Measurements from ENCODE around the gene TEAD4. TPM values are rescaled to one million over a fixed set of nuclear protein-coding genes. Genes with fewer than 3 reads are reported as not detected.
A peak's percentile ranks its signal among the peaks of the same experiment; 100 is the strongest.

TEAD4 gene
- total RNA-seq = 10 to 100 TPM; 22.6 to 43.8 (median 31.0) TPM
- polyA plus RNA-seq = 10 to 100 TPM; 17.4 to 30.3 TPM

- FAIRE-seq = no peak
- peak; percentile 80 to 89 (median 84) for DNase-seq
- Histone ChIP-seq H3K27me3 (no peaks in the 10 kb centered on the region), H3K27ac (peak within 1 kb of the TSS; percentile 69 to 87 (median 82)), H3K36me3 (no peaks in the 10 kb centered on the region), H3K9me3 (no peaks in the 10 kb centered on the region), H3K4me3 (peak within 1 kb of the TSS; percentile 39 to 70 (median 60)), H3K4me1 (peaks cover 0 to 25% (median 7%) of the 10 kb centered on the region in 3 donors)
- 0% methylated on average over 8 to 49 of the region's 50 CpGs for WGBS, 2 donors
- TF ChIP-seq, protein P1, sequence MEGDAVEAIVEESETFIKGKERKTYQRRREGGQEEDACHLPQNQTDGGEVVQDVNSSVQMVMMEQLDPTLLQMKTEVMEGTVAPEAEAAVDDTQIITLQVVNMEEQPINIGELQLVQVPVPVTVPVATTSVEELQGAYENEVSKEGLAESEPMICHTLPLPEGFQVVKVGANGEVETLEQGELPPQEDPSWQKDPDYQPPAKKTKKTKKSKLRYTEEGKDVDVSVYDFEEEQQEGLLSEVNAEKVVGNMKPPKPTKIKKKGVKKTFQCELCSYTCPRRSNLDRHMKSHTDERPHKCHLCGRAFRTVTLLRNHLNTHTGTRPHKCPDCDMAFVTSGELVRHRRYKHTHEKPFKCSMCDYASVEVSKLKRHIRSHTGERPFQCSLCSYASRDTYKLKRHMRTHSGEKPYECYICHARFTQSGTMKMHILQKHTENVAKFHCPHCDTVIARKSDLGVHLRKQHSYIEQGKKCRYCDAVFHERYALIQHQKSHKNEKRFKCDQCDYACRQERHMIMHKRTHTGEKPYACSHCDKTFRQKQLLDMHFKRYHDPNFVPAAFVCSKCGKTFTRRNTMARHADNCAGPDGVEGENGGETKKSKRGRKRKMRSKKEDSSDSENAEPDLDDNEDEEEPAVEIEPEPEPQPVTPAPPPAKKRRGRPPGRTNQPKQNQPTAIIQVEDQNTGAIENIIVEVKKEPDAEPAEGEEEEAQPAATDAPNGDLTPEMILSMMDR (IDR thresholded peaks at IDR 0.05) = no peak
- peak; percentile 65 to 75 (median 70) for ATAC-seq
- intact Hi-C loops (cut with DNase I) = no loop called here
Measured at GRCh38 chr12:2959192-2959504, at the start of gene TEAD4. TSS of gene TEAD4 (plus strand) at chr12:2959397.

DNA sequence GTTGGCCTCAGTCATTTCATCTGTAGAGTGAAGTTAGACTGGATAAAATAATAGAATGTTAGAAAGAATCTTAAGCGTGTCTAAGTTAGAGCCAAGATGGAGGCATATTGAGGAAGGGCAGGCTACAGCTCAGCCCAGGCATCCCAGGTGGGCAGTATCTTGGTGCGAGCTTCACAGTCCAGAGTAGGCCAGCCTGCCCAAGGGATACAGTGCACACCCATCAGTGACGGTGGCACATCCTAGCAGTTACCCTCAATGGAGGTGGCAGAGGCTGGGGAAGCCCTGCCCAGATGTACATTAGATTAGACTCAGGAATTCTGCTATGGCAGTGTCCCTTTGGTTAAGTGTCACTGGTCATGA lies 47.0 kb upstream of the TEAD4 start:
- Histone ChIP-seq H3K4me3 (no peak overlapping the region), H3K4me1 (peaks cover 0 to 4% (median 0%) of the 10 kb centered on the region in 3 donors), H3K27ac (no peak overlapping the region), H3K9me3 (no peaks in the 10 kb centered on the region), H3K36me3 (peaks cover 0 to 6% (median 3%) of the 10 kb centered on the region in 3 donors), H3K27me3 (no peaks in the 10 kb centered on the region)
- ATAC-seq (no peak), FAIRE-seq (no peak), DNase-seq (no peak)
- intact Hi-C loops (cut with DNase I) = no loop called here
- 95 to 99% methylated on average over 3 of the region's 3 CpGs for WGBS, 2 donors
- TF ChIP-seq, protein P1 (IDR thresholded peaks at IDR 0.05) = no peak

GRCh38 chr12:2919249-2919648 lies 39.9 kb upstream of the TEAD4 start:
- Histone ChIP-seq H3K4me3 (no peak overlapping the region), H3K27me3 (no peaks in the 10 kb centered on the region), H3K4me1 (no peaks in the 10 kb centered on the region), H3K27ac (no peak overlapping the region), H3K9me3 (no peaks in the 10 kb centered on the region), H3K36me3 (peaks cover 3 to 17% (median 4%) of the 10 kb centered on the region in 3 donors)
- no peak for ATAC-seq
- TF ChIP-seq, protein P1 (IDR thresholded peaks at IDR 0.05) = no peak
- intact Hi-C loops (cut with DNase I) = no loop called here
- FAIRE-seq = no peak
- WGBS, 2 donors = 90 to 95% methylated on average over 2 of the region's 2 CpGs
- no peak for DNase-seq

DNA sequence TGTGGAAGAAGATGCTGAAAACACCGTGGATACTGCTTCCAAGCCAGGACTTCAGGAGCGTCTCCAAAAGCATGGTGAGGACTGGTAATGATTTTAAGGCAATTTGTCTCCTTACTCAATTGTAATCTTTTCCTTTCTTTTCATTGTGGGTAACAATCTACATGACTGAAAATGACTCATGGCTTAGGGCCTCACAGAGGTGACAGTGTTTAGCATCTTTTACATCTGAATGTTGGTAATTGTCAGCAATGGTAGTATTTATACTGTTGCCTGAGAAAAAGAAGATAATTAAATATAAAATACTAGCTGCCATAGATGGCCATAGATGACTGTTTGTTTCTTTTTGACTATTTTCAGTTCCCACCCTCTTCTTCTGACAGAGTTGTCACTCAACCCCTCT lies 36.9 kb upstream of the TEAD4 start:
- ATAC-seq (no peak), FAIRE-seq (no peak), DNase-seq (no peak)
- H3K36me3 ChIP-seq = peaks cover 3 to 21% (median 7%) of the 10 kb centered on the region in 3 donors
- intact Hi-C loops (cut with DNase I) = no loop called here
- no peaks in the 10 kb centered on the region for H3K9me3 ChIP-seq
- WGBS, 2 donors = 98 to 100% methylated on average over 2 of the region's 2 CpGs
- H3K27ac ChIP-seq = no peak overlapping the region
- no peaks in the 10 kb centered on the region for H3K27me3 ChIP-seq
- no peaks in the 10 kb centered on the region for H3K4me1 ChIP-seq
- TF ChIP-seq, protein P1 (IDR thresholded peaks at IDR 0.05) = no peak
- H3K4me3 ChIP-seq = no peak overlapping the region

- 97% methylated on average over 9 of the region's 9 CpGs for WGBS, 2 donors
- H3K27me3 ChIP-seq = no peaks in the 10 kb centered on the region
- TF ChIP-seq, protein P1 (IDR thresholded peaks at IDR 0.05) = no peak
- ATAC-seq = no peak
- no peaks in the 10 kb centered on the region for H3K4me1 ChIP-seq
- no peak for DNase-seq
- H3K27ac ChIP-seq = no peak overlapping the region
- H3K36me3 ChIP-seq = peaks cover 3 to 21% (median 7%) of the 10 kb centered on the region in 3 donors
- no peaks in the 10 kb centered on the region for H3K9me3 ChIP-seq
- intact Hi-C loops (cut with DNase I) = no loop called here
- no peak for FAIRE-seq
- H3K4me3 ChIP-seq = no peak overlapping the region
Measured at GRCh38 chr12:2923057-2923456, 36.1 kb upstream of the TEAD4 start.
